Umbilical cord (tissue), 2 donors: Measurements from ENCODE around the gene LRP1B. TPM values are rescaled to one million over a fixed set of nuclear protein-coding genes. Genes with fewer than 3 reads are reported as not detected.
A peak's percentile ranks its signal among the peaks of the same experiment; 100 is the strongest.

ENCODE experiments used
- DNase-seq: peaks from one replicate; pipeline ENCODE4 v3.0.0-alpha.2; 2015; ENCODE audit warnings: low spot score
- total RNA-seq: library from RNA; depleted of rRNA; stranded (reverse); fragments of >200 nt; gene quantifications from one replicate; pipeline ENCODE4 v1.2.3, GENCODE V29; 2014; ENCODE audit warnings: low replicate concordance; ENCODE audit not compliant: insufficient read depth

LRP1B gene
- total RNA-seq, 1 donor from 2014 or later = 0.96 TPM

GRCh38 chr2:140627136-140627535 is 1503.7 kb downstream of the LRP1B start:
- no peak for DNase-seq

- DNase-seq = no peak
These were observed 1506.6 kb downstream of the LRP1B start for GRCh38 chr2:140624200-140624599.

- DNase-seq = no peak
These were observed 1509.0 kb downstream of the LRP1B start for GRCh38 chr2:140621583-140622362.

- DNase-seq = no peak
These were observed 1526.0 kb downstream of the LRP1B start for GRCh38 chr2:140604788-140605187.

GRCh38 chr2:140604096-140604495 is 1526.7 kb downstream of the LRP1B start:
- no peak for DNase-seq

GRCh38 chr2:140603416-140603815 is 1527.4 kb downstream of the LRP1B start:
- no peak for DNase-seq

GRCh38 chr2:140601801-140602200 is 1529.0 kb downstream of the LRP1B start:
- no peak for DNase-seq

GRCh38 chr2:140601342-140601741 is 1529.5 kb downstream of the LRP1B start:
- no peak for DNase-seq

GRCh38 chr2:140600116-140600515 is 1530.7 kb downstream of the LRP1B start:
- no peak for DNase-seq

GRCh38 chr2:140597836-140598235 is 1533.0 kb downstream of the LRP1B start:
- DNase-seq = no peak

GRCh38 chr2:140597205-140597604 is 1533.6 kb downstream of the LRP1B start:
- DNase-seq = no peak

- no peak for DNase-seq
These were observed 1534.4 kb downstream of the LRP1B start for GRCh38 chr2:140596447-140596846.

- DNase-seq = no peak
These were observed 1535.7 kb downstream of the LRP1B start for GRCh38 chr2:140595107-140595506.

- DNase-seq = no peak
These were observed 1537.7 kb downstream of the LRP1B start for GRCh38 chr2:140593132-140593531.

GRCh38 chr2:140589696-140590095 is 1541.1 kb downstream of the LRP1B start:
- DNase-seq = no peak

- DNase-seq = no peak
These were observed 1541.5 kb downstream of the LRP1B start for GRCh38 chr2:140589273-140589672.

- DNase-seq = no peak
These were observed 1544.4 kb downstream of the LRP1B start for GRCh38 chr2:140586379-140586778.

- no peak for DNase-seq
These were observed 1545.8 kb downstream of the LRP1B start for GRCh38 chr2:140585016-140585415.

GRCh38 chr2:140584471-140584870 is 1546.3 kb downstream of the LRP1B start:
- peak; percentile 5 for DNase-seq

GRCh38 chr2:140580532-140581151 is 1550.2 kb downstream of the LRP1B start:
- DNase-seq = peak; percentile 9

- no peak for DNase-seq
These were observed 1553.4 kb downstream of the LRP1B start for GRCh38 chr2:140577453-140577852.

GRCh38 chr2:140567734-140568133 is 1563.1 kb downstream of the LRP1B start:
- no peak for DNase-seq

- DNase-seq = no peak
These were observed 1565.1 kb downstream of the LRP1B start for GRCh38 chr2:140565756-140566155.
